Measurements from ENCODE around the gene C1QTNF8.

- no peak for TF ChIP-seq YY1 (IDR thresholded peaks at IDR 0.05; ENCODE audit: low read depth)
- no peak for TF ChIP-seq TCF12 (IDR thresholded peaks at IDR 0.05; ENCODE audit: low read depth)
- TF ChIP-seq, protein P1, sequence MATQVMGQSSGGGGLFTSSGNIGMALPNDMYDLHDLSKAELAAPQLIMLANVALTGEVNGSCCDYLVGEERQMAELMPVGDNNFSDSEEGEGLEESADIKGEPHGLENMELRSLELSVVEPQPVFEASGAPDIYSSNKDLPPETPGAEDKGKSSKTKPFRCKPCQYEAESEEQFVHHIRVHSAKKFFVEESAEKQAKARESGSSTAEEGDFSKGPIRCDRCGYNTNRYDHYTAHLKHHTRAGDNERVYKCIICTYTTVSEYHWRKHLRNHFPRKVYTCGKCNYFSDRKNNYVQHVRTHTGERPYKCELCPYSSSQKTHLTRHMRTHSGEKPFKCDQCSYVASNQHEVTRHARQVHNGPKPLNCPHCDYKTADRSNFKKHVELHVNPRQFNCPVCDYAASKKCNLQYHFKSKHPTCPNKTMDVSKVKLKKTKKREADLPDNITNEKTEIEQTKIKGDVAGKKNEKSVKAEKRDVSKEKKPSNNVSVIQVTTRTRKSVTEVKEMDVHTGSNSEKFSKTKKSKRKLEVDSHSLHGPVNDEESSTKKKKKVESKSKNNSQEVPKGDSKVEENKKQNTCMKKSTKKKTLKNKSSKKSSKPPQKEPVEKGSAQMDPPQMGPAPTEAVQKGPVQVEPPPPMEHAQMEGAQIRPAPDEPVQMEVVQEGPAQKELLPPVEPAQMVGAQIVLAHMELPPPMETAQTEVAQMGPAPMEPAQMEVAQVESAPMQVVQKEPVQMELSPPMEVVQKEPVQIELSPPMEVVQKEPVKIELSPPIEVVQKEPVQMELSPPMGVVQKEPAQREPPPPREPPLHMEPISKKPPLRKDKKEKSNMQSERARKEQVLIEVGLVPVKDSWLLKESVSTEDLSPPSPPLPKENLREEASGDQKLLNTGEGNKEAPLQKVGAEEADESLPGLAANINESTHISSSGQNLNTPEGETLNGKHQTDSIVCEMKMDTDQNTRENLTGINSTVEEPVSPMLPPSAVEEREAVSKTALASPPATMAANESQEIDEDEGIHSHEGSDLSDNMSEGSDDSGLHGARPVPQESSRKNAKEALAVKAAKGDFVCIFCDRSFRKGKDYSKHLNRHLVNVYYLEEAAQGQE (IDR thresholded peaks at IDR 0.05; ENCODE audit: low read depth) = no peak
- TF ChIP-seq EP300 (IDR thresholded peaks at IDR 0.05; ENCODE audit: borderline replicate concordance) = no peak
- TF ChIP-seq, protein P2, sequence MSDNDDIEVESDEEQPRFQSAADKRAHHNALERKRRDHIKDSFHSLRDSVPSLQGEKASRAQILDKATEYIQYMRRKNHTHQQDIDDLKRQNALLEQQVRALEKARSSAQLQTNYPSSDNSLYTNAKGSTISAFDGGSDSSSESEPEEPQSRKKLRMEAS (IDR thresholded peaks at IDR 0.05) = no peak
- no peak for TF ChIP-seq EGR1 (IDR thresholded peaks at IDR 0.05)
- no peak for TF ChIP-seq CREB1 (IDR thresholded peaks at IDR 0.05; ENCODE audit: low read depth)
These were observed 20.5 kb downstream of the C1QTNF8 start for GRCh38 chr16:1075546-1075945.

Data from Ishikawa (cell line).